HuH-7.5 (cell line): ENCODE data around the gene CDH13.

Experiments used
- DNase-seq: peaks from one replicate; pipeline ENCODE4 v3.0.0; 2011; ENCODE audit warnings: low spot score

Gene CDH13

DNA sequence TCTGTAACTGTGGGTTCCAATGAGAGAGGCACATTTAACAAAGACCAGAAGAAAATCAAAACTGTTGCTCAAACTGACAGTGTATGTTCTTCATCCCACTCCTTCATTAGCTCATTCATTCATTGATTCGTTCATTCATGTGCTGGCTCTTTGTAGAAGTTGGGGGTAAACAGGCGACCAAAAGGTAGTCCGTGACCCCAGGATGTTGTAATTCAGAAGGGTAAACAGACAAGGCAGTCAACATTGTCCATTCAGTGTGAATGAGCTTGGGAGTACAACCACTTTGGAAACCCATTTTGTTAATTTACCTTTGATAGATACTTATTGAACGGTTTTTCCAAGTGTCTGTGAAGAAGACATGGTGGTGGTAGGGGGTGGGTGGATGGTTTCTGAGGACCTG, 26.1 kb downstream of the CDH13 start:
- DNase-seq, result no peak

DNA sequence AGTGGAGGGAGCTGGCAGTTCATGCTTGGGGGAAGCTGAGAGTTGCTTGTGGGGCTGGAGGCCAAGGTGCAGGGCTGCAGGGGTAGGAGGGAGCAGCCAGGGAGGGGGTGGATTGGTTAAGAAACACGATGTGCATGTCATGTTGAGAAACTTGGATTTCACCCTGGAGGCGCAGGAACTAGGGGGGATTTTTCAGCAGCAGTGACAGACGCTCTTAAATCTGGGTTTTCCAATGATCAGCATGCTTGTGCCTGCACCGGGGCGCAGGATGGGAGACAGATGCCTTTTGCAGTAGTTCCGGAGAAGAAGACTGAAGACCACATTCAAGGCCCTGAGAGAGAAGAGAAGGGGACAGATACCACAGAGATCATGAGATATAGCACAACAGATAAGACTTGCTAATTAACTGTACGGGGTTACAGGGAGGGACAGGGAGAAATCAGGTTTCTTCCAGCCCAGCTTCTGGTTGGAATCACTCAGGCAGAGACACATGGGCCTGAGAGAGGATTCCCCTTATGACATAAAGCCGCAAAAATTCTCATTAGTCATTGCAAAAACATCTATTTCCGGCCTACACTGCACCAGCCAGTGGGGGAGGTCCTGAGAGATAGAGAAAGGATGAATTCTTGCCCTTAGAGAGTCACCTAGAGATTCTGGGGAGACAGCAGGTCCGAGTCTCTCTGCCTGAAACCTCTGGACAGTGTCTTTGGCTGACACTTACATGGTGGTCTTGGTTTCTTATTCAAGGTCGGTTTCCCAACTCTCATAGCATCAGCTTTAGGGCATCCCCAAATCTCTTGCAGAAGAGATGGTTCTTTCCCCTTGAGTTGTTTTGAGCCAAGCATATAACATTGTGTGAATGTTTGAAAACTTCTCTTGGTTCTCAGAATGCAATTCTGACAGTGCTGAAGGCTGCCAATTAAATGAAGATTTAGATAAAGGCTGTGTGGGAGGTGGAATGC, 27.1 kb downstream of the CDH13 start:
- no peak for DNase-seq

DNA sequence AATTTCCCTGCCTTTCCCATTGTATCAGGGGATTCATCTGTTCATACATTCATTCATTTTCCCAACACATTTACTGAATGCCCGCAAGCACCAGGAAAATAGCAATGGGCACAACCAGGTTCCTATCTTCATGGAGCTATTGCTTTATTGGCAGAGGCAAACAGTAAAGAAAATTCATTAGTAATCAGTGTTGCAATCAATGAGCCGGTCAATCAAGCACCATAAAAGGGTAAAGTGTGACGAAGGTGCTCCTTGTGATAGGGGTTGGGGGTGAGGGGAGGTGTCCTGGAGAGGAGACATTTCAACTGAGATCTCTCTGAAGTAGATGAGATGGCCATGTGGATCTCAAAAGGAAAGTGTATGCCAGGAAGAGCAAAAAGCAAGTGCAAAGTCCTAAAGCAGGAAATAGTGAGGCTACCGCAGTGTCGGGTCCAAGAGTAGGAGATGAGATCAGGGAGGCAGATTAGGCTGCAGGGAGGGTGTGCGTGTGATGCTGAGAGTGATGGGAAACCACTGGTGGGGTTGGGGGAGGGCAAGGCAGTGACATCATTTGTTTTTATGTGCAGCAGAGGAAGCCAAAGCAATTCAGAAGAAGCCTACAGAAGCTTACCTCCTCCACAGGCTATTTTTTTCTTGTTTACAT, 28.4 kb downstream of the CDH13 start:
- no peak for DNase-seq

DNA sequence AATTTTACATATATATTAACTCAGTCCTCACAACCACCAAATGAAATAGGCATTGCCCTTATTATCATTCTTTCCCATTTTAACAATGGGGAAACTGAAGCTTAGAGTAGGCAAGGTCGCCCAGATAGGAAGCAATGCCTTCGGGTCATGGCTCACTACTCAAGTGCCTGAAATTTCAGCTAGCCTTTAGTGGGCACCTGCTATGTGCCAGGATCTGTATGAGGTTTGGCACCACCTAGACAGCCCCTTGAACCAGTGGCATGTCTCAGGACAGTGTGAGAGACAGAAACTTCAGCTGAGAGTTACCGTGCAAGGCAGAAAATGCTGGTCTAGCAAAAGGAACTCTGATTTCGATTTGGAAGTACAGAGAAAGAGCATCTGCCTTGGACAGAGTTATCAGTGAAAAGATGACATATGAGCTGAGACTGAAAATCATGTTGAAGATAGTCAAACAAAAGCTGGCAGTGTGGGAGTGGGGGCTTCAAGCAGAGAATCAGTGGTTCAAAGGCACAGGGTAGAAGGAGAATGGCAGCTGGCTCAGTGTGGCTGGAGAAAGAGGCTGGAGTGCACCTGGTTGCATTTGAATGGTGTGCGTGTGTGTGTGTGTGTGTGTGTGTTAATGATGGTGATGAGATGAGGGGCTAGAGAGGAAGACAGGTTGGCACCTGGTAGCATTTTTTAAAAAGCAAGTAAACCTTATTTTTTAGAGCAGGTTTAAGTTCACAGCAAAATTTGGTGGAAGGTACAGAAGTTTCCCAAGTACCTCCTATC, 29.1 kb downstream of the CDH13 start:
- DNase-seq, result no peak

DNA sequence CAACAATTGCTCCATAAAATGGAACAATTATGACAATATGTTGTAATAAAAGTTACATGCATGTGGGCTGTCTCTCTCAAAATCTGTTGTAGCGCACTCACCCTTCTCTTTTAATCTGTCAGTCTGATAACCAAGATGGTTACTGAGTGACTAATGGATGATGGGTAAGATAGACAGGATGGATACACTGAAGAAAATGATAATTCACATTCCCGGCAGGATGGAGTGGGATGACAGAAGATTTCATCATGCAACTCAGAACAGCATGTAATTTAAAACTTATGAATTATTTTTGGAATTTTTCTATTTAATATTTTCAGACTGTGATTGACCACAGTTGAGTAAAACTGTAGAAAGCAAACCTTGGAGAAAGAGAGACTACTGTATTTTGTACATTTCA, 30.5 kb downstream of the CDH13 start:
- no peak for DNase-seq

DNA sequence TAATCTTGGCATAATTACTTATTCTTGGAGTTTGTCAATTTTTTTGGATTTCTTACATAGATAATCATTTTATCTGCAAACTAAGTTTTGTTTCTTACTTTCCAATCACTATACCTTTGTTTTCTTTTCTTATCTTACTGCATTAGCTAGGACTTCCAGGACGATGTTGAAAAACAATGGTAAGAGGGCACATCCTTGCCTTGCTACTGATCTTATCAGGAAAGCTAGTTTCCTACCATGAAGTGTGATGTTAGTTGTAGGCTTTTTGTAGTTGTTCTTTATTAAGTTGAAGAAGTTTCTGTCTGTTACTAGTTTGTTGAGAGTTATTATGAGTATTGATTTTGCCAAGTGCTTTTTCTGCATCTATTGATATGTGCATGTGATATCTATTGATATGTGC, 31.0 kb downstream of the CDH13 start:
- no peak for DNase-seq

DNA sequence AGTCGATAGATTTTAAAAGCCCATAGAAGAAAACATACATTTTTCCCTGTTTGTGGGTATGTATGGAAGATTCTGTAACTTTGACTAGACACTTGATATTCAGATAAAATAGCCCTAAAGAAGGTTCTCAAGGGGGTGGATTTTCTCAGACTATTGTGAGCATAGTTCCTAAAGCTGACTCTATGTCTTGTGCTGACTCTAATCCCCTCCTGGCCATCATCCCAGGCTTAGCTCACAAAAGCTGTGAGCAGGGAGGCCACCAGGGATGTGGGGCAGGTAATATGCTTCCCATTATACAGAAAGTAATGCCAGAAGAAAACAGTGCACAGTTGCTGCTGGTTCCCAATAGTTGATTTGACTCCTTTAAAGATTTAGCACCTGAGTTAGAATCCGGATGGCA, 32.0 kb downstream of the CDH13 start:
- no peak for DNase-seq

DNA sequence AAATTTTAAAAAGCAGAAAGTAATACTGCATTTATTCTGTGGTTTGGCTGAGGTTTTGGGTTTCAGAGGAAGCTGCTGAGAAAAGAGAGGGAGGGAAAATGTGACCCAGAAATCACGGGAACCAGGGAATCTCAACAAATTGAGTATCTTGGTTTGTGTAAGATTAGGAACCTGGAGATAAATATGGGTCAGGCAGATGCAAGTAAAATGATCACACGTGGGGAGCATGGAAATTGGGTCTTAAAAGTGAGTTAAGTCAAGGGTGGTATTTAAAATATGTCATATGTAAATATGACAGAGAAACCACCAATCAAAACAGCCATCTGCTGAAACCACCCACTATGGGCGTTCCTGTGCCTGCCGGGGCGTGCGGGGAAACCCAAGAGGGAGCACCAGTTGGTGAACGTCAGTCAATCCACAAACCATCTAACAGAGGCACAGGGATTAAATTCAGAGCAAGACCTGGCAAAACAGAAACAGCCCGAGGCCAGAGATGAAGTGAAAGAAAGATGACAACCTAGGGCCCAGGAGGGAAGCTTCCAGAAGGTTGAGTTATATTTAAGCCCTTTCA, 33.4 kb downstream of the CDH13 start:
- no peak for DNase-seq

DNA sequence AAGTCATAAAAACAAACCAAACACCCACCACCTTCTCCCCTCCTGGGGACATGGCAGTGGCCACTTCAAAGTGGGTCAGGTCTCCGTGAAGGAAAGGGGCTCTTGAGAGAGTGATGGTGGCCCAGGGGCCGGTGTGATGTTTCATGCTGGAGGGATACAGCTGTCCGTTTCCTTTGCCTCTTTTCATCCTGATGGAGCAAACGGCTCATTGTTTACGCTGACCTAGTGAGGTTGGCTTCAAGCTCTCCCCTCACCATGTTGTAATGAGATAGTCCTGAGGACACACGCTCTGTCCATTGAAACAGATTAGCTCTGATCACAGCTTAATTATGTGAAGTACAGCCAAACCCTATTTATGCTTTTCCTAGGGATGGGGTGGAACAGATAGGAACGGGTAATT, 34.2 kb downstream of the CDH13 start:
- no peak for DNase-seq

DNA sequence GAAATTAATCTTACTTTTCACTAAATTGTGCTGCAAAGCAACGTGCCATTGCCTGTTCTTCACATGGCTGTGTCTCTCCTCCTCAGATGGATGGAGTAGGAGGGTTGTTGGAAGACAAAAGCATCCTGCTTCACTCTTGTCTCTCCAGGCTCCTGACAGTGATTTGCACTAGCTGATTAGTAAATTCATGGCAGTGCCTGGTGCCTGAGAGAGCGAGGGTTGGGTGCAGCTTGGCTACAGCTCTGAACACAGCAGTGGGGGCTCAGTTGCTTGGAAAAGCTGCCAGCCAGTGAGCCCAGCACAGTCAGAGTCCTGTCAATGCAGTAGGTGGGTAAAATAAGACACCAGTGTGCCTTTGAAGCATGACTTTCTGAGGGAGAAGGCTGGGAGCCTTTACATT, 37.4 kb downstream of the CDH13 start:
- no peak for DNase-seq

DNA sequence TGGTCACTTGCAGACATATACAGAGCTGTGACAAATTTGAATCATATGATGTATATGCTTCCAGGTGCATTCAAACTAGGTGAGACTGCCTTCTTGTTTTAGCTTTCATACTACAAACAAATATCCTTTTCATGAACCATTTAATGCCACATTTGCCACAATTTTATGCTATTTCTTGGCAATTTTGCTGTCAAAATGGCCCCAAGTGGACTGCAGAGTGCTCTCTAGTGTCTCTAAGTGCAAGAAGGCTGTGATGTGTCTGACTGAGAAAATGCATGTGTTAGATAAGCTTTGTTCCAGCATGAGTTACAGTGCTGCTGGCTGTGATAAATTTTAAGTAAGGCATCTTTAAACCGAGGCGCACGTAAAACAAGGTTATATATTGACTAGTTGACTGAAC, 38.3 kb downstream of the CDH13 start:
- no peak for DNase-seq

DNA sequence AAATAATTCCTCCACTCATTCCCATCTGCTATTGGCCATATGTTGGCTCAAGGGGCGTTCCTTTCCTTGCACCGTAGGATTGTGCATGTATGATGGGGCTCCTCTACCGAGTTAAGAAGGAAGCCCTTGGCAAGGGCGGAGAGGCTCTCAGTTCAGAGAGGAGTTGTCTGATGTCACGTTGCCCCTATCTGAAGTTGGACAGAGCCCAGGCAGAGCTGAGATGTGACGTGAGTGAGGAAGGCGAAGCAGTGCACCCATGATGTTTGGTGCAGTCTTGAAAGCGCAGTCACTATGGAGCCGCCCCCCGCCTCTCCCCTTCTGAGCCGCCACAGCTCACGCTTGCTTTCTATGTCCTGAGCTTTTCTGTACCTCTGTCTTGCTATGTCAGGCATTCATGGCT, 40.7 kb downstream of the CDH13 start:
- no peak for DNase-seq

DNA sequence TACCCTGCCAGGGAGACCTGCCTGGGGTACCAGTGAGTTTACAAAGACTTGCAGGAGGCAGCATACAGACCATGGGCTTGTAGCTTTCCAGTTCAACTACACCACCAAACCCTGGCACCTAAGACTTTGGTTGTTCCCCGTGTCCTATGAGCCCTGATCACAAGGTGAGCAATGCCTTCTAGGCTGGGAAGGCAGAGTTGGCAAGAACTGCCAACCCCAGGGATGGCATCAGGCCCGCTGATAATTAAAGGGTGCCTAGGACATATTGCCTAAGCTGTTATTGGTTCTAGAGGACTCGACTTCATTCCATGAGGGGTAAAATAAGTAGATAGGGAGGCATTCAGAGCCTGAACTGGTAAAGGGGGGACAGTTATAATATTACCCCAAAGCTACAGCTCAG, 41.3 kb downstream of the CDH13 start:
- DNase-seq, result no peak

DNA sequence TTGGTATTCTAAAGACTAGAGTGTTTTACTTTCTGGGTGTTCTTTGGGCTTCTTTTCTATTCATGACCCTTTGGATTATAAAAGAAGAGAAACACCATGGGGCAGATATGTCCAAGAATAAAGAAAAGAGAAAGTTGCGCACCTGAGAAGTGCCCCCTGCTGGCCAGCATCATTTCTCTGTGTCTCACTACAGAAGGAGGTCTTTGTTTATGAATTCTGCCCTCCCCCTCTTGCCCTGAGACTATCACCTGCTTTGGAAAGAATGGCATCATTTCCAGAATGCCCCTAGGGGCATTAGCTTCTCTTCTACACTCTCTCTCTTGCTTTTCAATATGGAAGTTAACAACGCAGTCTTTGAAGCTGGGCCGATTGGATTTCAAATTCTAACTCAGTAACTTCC, 45.0 kb downstream of the CDH13 start:
- DNase-seq, result no peak

DNA sequence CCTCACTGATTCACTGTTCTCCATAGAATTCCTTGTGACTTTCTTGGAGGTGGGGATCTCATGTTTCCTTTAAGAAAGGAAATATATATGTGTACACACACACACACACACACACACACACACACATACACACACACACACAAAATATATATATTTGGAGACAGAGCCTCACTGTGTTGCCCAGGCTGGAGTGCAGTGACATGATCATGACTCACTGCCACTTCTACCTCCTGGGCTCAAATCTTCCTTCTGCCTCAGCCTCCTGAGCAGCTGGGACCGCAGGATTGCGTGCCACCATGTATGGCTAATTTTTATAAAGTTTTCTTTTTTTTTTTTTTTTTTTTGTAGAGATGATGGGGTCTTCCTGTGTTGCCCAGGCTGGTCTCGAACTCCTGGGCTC, 45.9 kb downstream of the CDH13 start:
- no peak for DNase-seq

DNA sequence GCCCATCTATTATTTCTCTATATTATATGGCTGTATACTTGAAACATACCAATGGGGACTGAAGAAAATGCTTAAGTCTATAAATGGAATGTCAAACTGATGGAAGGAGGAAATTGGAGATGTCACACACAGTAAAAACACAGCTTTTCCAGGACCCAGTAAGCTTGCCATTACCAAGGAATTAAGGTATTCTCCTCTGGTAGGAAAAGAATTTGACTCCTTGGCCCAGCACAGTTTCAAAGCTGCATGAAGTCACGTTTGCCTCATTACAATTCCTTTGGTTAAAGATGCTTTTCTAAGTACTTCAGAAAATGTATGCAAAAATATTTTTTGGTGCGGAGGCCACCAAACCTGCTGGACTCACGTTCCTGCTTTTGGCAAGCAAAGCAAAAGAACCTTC, 48.5 kb downstream of the CDH13 start:
- no peak for DNase-seq

DNA sequence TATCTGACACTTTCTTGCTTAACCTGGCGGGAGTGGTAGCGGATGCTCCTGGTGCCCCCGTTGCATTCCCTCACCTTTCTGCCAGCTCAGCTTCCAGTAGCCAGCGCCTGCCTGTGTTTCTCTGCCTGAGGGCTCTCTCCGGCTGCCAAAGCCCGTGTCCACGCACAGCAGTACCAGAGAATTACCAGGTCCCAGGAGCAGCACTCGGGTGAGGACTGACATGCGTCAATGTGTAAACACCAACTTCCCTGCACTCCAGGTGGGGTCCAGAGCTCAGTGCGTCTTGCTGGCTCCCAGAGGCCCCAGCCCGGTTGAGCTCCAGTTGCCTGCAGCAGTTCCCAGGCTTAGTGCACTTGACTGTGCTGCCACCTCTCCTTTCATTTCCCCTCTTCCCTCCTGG, 54.8 kb downstream of the CDH13 start:
- DNase-seq, result no peak

DNA sequence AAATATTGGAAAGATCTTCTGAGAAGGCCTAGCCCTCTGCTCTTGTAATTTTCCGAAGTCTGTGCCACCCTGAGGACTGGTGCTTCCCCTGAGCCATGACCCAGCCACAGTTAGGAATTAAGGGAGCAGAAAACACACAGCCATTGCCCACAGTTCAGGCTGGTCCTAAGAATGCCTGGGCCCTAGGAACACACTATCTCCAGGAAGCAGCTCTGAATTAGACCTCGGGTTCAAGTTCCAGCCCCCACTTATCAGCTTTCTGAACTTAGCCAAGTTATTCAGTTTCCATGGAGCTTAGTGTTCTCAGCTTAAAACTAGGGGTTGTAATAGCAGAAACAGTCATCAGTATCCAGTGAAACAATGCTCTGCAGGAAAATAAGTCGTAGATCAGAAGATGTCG, 56.0 kb downstream of the CDH13 start:
- no peak for DNase-seq

DNA sequence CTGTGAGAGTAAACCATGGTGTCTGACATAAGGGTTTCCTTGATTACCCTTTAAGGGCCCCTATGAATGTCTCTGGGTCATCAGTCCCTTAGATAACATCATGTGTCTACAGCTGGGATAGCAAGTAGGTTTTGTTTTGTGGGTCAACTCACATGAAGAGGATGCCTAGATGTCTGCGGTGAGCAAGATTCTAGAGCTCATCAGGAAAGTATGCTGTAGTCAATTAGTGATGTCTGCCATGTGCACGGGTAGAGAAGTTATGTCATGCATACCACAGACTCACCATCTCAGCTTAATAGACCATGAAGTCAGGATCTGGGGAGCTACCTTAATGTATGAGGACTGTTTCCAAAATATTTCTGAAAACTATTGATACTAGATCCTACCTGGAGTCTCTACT, 57.5 kb downstream of the CDH13 start:
- no peak for DNase-seq

DNA sequence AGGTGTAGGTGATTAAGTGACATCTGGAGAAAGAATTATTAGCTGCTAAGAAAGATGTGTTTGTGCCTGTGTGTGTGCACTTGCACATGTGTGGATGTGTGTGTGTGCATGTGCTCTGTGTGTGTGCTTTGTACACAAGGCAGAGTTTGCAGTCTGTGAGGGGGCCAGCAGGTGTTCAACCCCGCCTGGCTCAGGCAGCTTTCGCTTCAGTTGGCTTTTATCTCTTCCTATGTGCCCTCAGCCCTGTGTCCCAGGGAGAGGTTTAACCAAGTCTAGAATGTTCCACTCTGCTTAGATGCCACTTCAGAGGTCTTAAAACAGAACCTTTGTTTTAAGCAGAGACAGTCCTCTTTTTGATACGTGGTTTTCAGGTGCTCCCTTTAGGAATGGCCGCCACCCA, 58.8 kb downstream of the CDH13 start:
- no peak for DNase-seq

DNA sequence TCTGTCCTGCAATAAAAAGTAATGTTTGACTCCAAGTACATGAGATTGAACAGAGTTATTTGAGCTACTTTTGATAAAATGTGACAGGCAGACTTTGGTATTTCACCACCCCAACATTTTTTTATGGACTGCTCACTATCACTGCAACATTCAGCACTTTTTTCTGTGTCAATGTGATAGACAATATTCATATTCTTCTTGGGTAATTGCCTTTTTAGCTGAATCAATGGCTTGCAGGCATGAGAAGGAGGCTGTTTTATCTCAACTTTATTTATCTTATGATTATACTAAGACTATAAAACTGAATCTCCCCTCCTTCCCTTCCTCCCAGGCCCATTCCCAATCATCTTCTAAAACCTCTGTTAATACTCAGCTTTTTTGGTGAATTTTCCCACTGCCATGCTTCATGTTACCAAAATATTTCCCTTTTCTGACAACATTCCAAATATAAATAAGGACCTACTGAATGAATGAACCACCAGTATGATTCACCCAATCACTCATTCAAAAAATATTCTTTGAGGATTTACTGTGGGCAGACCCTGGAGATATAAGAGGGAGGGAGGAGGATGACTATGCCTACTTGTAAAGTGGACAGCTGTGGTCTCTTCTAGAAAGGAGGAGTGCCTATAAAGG, 67.6 kb downstream of the CDH13 start:
- no peak for DNase-seq

DNA sequence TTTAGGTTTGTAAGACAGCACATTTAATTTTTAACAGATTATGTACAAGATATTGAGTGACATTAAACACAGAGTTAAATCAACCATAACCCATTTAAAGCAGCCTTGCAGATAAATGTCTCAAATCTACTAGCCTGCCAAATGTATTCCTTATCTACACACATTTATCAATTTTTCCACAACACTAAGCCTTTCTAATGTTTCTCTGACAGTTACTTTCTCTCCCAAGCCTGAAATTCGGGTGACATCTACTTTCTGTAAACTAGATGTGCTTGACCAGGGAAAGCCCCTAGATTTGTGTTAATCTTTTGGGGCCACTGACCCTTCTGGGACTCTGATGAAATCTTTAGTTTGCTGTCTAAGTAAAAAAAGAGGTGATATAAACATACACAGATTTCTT, 69.0 kb downstream of the CDH13 start:
- DNase-seq, result no peak
